ENCODE measurements around the gene PDCL3.

DNA sequence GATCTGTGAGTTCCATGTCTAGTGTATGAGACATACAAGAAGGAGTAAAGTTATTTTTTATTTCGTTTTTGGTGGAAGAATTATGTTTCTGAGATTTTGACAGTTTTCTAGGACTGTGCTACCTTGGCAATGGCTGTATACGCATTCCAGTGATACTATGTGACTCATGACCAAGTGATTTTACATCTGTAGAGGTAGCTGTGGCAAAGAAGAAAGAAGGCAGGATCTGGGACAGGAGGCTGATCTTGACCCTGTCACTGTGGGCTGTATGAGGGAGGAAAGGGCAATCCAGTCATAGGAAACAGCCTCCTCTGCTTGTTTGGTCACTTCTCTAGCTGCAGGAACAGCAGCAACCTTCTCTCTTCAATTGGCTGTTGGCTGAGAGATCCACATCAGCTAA lies 44.0 kb upstream of the PDCL3 start:
- no peak for TF ChIP-seq POLR2AphosphoS5 (IDR thresholded peaks at IDR 0.05; ENCODE audit: low read depth, low read length)
- TF ChIP-seq FOXP2 (optimal IDR thresholded peaks at IDR 0.05; ENCODE audit: borderline replicate concordance, extremely low read depth, extremely low read length, insufficient read depth) = no peak
- TF ChIP-seq, protein P1, sequence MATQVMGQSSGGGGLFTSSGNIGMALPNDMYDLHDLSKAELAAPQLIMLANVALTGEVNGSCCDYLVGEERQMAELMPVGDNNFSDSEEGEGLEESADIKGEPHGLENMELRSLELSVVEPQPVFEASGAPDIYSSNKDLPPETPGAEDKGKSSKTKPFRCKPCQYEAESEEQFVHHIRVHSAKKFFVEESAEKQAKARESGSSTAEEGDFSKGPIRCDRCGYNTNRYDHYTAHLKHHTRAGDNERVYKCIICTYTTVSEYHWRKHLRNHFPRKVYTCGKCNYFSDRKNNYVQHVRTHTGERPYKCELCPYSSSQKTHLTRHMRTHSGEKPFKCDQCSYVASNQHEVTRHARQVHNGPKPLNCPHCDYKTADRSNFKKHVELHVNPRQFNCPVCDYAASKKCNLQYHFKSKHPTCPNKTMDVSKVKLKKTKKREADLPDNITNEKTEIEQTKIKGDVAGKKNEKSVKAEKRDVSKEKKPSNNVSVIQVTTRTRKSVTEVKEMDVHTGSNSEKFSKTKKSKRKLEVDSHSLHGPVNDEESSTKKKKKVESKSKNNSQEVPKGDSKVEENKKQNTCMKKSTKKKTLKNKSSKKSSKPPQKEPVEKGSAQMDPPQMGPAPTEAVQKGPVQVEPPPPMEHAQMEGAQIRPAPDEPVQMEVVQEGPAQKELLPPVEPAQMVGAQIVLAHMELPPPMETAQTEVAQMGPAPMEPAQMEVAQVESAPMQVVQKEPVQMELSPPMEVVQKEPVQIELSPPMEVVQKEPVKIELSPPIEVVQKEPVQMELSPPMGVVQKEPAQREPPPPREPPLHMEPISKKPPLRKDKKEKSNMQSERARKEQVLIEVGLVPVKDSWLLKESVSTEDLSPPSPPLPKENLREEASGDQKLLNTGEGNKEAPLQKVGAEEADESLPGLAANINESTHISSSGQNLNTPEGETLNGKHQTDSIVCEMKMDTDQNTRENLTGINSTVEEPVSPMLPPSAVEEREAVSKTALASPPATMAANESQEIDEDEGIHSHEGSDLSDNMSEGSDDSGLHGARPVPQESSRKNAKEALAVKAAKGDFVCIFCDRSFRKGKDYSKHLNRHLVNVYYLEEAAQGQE (IDR thresholded peaks at IDR 0.05; ENCODE audit: insufficient read depth in 1 of 2, low read depth in 2 of 2, low read length in 2 of 2) = no peak

Measured in PFSK-1 (cell line).